ENCODE results near the gene ANKRD55.
"Not testable (repeated sequence)": the region's sequence is repeated elsewhere in the genome, so short reads cannot be mapped to it uniquely, and the experiment has no call there.

ANKRD55 gene

DNA sequence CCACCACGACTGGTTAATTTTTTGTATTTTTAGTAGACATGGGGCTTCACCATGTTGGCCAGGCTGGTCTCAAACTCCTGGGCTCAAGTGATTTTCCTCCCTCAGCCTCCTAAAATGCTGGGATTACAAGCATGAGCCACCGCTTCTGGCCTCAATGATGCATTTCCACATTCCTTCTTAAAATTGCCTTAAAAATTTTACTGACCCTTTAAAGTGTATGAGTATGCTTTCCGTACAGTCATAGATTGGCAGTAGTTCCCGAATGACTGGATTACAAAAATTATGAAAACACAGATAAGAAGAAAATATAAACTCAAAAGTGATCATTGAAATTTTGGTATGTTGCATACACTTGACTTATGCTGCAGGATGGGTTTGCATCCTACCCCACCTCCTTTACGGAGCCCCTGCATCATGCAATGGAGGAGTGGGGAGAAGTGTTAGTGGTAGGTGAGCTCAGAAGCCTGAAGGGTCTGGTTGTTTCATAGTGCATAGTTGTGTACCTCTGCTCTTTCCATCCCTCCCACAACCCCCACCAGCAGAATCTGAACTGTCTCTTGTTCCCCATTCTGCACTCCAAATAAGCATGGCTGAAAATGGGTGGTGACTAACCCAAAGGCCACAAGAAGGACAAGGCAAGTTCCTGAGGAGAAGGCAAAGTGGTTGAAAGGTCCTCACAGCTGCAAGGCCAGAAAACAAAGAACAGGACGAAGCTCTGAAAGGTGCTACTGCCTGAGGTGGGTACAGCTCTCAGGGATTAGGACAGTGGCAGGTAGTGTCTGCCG lies 26.8 kb downstream of the ANKRD55 start:
- no peak for DNase-seq

DNA sequence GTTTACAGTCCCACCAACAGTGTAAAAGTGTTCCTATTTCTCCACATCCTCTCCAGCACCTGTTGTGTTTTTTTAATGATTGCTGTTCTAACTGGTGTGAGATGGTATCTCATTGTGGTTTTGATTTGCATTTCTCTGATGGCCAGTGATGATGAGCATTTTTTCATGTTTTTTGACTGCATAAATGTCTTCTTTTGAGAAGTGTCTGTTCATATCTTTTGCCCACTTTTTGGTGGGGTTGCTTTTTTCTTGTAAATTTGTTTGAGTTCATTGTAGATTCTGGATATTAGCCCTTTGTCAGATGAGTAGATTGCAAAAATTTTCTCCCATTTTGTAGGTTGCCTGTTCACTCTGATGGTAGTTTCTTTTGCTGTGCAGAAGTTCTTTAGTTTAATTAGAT lies 29.2 kb downstream of the ANKRD55 start:
- DNase-seq: not testable (repeated sequence)

GRCh38 chr5:56202483-56202882 lies 30.6 kb downstream of the ANKRD55 start:
- no peak for DNase-seq

GRCh38 chr5:56201762-56202261 lies 31.3 kb downstream of the ANKRD55 start:
- not testable (repeated sequence) for DNase-seq

GRCh38 chr5:56200971-56201666 lies 32.0 kb downstream of the ANKRD55 start:
- DNase-seq: peak; percentile 32

DNA sequence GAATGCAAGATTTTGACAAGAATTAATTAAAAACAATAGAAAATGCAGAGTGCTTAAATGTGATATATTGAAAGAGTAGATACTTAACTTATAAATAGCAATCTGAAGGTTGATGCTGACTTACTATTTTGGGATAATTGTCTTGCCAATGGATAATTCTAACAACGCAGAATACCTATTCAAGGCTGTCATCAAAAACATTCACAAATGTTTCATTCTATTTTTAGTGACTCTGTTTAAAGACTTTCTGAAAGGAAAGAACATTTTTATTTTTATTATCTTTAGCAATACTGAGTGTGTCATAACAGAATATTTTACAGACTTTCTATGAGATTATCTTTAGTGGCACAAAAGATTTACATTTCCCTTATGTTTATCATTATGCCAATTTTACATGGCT lies 38.1 kb downstream of the ANKRD55 start:
- no peak for DNase-seq

- DNase-seq: no peak
Measured at GRCh38 chr5:56192246-56192645, 40.9 kb downstream of the ANKRD55 start.

- DNase-seq: no peak
Measured at GRCh38 chr5:56191656-56192055, 41.5 kb downstream of the ANKRD55 start.

DNA sequence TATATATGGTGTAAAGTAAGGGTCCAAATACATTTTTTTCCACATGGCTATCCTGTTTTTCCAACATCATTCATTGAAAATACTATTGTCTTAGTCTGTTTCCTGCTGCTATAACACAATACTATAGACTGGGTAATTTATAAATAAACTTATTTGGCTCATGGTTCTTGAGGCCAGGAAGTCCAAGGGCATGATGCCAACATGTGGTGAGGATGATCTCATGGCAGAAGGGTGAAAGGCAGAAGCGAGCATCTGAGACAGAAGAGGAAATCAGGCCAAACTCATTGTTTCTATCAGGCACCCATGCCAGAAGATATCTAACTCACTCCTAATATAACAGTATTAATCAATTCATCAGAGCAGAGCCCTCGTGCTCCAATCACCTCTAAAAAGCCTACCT lies 42.6 kb downstream of the ANKRD55 start:
- no peak for DNase-seq

GRCh38 chr5:56185768-56186311 lies 47.3 kb downstream of the ANKRD55 start:
- DNase-seq: no peak

DNA sequence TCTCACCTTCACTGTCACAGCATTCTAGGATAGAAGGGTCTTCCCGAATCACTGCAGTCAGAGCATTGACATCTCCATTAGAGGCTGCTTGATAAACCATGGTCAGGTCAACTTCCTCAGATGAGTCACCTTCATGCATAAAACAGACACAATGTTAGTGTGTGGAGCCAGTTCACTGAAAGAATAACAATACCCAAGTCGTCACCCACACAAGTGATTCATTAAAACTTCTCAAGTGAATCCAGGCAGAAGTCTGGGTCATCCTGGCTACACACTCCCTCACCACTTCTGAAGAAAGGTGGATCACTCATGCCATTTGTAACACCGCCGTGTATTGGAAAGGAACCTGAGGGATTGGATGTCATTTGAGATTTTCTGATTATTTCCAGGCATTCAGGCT lies 49.6 kb downstream of the ANKRD55 start:
- no peak for DNase-seq

GRCh38 chr5:56179442-56179841 lies 53.7 kb downstream of the ANKRD55 start:
- DNase-seq: no peak

- no peak for DNase-seq
Measured at GRCh38 chr5:56178823-56179222, 54.3 kb downstream of the ANKRD55 start.

GRCh38 chr5:56176871-56177533 lies 56.1 kb downstream of the ANKRD55 start:
- DNase-seq: no peak

GRCh38 chr5:56176155-56176798 lies 56.9 kb downstream of the ANKRD55 start:
- no peak for DNase-seq

- no peak for DNase-seq
Measured at GRCh38 chr5:56175488-56175887, 57.6 kb downstream of the ANKRD55 start.

DNA sequence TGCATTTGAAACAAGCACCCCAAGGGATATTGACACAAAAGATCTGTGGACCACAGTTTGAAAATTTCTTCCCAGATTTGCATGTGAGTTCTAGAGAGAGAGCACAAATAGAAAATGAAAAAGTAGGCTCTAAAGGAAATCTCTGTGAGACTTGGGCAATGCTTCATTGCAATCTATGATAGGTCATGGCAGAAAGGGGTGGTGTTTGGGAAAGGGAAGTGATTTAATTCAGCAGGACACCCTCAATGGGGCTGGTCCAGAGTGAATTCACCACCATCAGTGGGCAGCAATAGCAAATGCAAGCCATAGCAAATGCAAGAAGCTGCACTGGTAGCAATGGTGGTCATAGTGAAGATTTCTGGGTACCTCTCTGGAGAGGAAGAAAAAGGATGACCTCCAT lies 58.1 kb downstream of the ANKRD55 start:
- no peak for DNase-seq

GRCh38 chr5:56172241-56172640 lies 60.9 kb downstream of the ANKRD55 start:
- no peak for DNase-seq

- no peak for DNase-seq
Measured at GRCh38 chr5:56170557-56170956, 62.6 kb downstream of the ANKRD55 start.

DNA sequence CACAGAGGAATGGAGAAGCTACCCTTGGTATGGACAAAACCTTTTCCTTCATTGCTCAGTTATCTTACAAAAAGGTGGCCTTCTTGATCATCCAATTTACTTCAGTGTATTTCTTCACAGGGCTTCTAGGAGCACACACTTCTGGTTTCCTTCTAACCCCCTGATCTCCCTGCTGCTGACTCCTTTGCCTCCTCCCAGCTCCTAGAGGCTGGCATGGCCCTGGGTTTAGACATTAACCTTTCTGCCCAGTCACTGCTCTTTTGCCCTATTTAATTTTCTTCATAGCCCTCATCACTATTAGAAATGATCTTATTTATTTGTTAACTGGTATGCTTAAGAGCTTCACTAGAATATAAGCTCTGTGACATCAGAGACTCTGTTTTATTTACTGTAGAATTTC lies 63.2 kb downstream of the ANKRD55 start:
- DNase-seq: no peak

DNA sequence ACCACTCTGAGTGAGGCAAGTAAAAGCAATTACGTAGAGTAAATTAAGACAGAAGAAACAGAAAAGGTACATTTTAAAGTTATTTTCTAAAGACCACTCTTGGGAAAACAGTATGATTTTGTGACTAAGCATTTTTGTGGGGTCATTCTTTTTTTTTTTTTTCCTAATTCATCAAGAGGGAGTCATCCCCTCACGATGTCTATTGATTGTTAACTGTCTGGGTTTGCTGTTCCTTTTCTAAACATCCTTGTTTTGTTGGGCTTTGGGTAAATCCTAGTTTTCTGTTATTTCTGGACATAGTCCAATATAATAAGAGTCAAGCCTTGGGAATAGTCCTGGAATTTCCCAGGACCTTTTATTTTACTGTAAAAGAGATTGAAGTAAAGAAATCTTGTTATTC lies 63.8 kb downstream of the ANKRD55 start:
- DNase-seq: no peak

DNA sequence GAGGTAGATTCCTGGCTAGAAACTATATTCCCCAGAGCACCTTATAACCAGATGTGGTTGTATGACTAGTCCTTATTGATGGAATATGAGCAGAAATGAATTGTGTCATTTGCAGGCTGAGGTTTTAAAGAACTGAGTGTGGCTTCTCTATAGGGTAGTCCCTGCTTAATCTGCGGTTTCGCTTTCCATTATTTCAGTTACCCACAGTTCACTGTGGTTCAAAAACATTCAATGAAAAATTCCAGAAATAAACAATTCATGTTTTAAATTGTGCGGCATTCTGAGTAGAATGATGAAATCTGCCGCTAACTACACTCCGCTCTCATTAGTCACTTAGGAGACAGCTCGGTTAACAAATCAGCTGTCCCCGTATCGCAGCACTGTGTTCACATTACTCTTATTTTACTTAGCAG lies 65.1 kb downstream of the ANKRD55 start:
- DNase-seq: no peak

- no peak for DNase-seq
Measured at GRCh38 chr5:56167519-56167918, 65.6 kb downstream of the ANKRD55 start.

Measured in NCI-H345 (cell line).